DOHH2 (cell line): ENCODE results near the gene CNST.

Source experiments
- H3F3A ChIP-seq: fragments of 200-600 bp; sonication (generic), shearing (Covaris generic); 2 replicates; pipeline ENCODE4 v1.6.0; 2016; ENCODE audit warnings: antibody characterized with exemption, mild to moderate bottlenecking; ENCODE audit not compliant: control insufficient read depth, insufficient read depth
- H3K27ac ChIP-seq: fragments of 200-600 bp; sonication (generic); 2 replicates; pipeline ENCODE4 v1.5.1; 2014; ENCODE audit warnings: low read depth, mild to moderate bottlenecking, low read length, moderate library complexity
- H3K27me3 ChIP-seq: fragments of 200-600 bp; sonication (generic); 2 replicates; pipeline ENCODE4 v1.6.1; 2014; ENCODE audit warnings: mild to moderate bottlenecking, low read length, mixed read lengths; ENCODE audit not compliant: control insufficient read depth
- H3K36me3 ChIP-seq: fragments of 200-600 bp; sonication (generic); 2 replicates; pipeline ENCODE4 v1.6.1; 2014; ENCODE audit warnings: mild to moderate bottlenecking, low read length, moderate library complexity, mixed read lengths; ENCODE audit not compliant: control insufficient read depth
- H3K4me1 ChIP-seq: fragments of 200-600 bp; sonication (generic); 2 replicates; pipeline ENCODE4 v1.6.1; 2014; ENCODE audit warnings: mild to moderate bottlenecking, low read length, mixed read lengths; ENCODE audit not compliant: control insufficient read depth
- H3K4me2 ChIP-seq: fragments of 200-600 bp; sonication (generic); 2 replicates; pipeline ENCODE4 v1.6.0; 2014; ENCODE audit warnings: mild to moderate bottlenecking, low read length, moderate library complexity
- H3K4me3 ChIP-seq: fragments of 200-600 bp; sonication (generic); 2 replicates; pipeline ENCODE4 v1.5.1; 2014; ENCODE audit warnings: mild to moderate bottlenecking, low read length, mixed read lengths
- H3K79me2 ChIP-seq: fragments of 200-600 bp; sonication (generic); 2 replicates; pipeline ENCODE4 v1.6.1; 2014; ENCODE audit warnings: mild to moderate bottlenecking, low read length, mixed read lengths; ENCODE audit not compliant: control insufficient read depth
- H3K9me2 ChIP-seq: fragments of 200-600 bp; sonication (generic); replicated peaks from 2 replicates; pipeline ENCODE4 v1.6.1; 2014; ENCODE audit warnings: mild to moderate bottlenecking, low read length, mixed read lengths; ENCODE audit not compliant: control insufficient read depth
- H3K9me3 ChIP-seq: fragments of 200-600 bp; sonication (generic); 2 replicates; pipeline ENCODE4 v1.6.1; 2014; ENCODE audit warnings: antibody characterized with exemption, low read length, mixed read lengths; ENCODE audit not compliant: control insufficient read depth, insufficient read depth
- H4K20me1 ChIP-seq: fragments of 200-600 bp; sonication (generic); 2 replicates; pipeline ENCODE4 v1.6.0; 2014; ENCODE audit warnings: low read depth, mild to moderate bottlenecking, antibody characterized with exemption, low read length, moderate library complexity; ENCODE audit not compliant: control insufficient read depth, insufficient read depth
- EZH2phosphoT487 ChIP-seq: fragments of 200-600 bp; sonication (generic); IDR thresholded peaks from 2 replicates; pipeline ENCODE4 v1.6.1; 2017; ENCODE audit warnings: borderline replicate concordance, mild to moderate bottlenecking, antibody characterized with exemption, low read length, moderate library complexity, mixed read lengths
- TF ChIP-seq, protein P1 (sequence below): fragments of 200-600 bp; sonication (generic); IDR thresholded peaks from one replicate; pipeline ENCODE4 v1.5.1; 2014; ENCODE audit warnings: antibody characterized with exemption, mild to moderate bottlenecking, low read depth, low read length; ENCODE audit not compliant: poor library complexity, severe bottlenecking

The CNST gene

GRCh38 chr1:246591958-246592357, 25.7 kb downstream of the CNST start:
- TF ChIP-seq, protein P1, sequence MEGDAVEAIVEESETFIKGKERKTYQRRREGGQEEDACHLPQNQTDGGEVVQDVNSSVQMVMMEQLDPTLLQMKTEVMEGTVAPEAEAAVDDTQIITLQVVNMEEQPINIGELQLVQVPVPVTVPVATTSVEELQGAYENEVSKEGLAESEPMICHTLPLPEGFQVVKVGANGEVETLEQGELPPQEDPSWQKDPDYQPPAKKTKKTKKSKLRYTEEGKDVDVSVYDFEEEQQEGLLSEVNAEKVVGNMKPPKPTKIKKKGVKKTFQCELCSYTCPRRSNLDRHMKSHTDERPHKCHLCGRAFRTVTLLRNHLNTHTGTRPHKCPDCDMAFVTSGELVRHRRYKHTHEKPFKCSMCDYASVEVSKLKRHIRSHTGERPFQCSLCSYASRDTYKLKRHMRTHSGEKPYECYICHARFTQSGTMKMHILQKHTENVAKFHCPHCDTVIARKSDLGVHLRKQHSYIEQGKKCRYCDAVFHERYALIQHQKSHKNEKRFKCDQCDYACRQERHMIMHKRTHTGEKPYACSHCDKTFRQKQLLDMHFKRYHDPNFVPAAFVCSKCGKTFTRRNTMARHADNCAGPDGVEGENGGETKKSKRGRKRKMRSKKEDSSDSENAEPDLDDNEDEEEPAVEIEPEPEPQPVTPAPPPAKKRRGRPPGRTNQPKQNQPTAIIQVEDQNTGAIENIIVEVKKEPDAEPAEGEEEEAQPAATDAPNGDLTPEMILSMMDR = no peak
- no peak for TF ChIP-seq EZH2phosphoT487
- Histone ChIP-seq H3F3A (peaks cover 6% of the 10 kb centered on the region), H3K4me1 (no peaks in the 10 kb centered on the region), H3K9me2 (no peaks in the 10 kb centered on the region), H3K79me2 (peaks cover 76% of the 10 kb centered on the region), H3K27me3 (no peaks in the 10 kb centered on the region), H3K36me3 (peaks cover 51% of the 10 kb centered on the region), H3K4me3 (no peak overlapping the region), H3K4me2 (no peak overlapping the region), H4K20me1 (peaks cover 8% of the 10 kb centered on the region; the same call in 1 of the 2 replicates), H3K9me3 (no peaks in the 10 kb centered on the region), H3K27ac (no peak overlapping the region)

GRCh38 chr1:246592695-246593094, 26.4 kb downstream of the CNST start:
- Histone ChIP-seq H3K4me3 (no peak overlapping the region), H3K9me2 (no peaks in the 10 kb centered on the region), H3K36me3 (peaks cover 55% of the 10 kb centered on the region), H3K27me3 (no peaks in the 10 kb centered on the region), H4K20me1 (peaks cover 3% of the 10 kb centered on the region; the same call in 1 of the 2 replicates), H3K4me2 (no peak overlapping the region), H3F3A (no peaks in the 10 kb centered on the region), H3K79me2 (peaks cover 76% of the 10 kb centered on the region), H3K9me3 (no peaks in the 10 kb centered on the region), H3K27ac (no peak overlapping the region), H3K4me1 (no peaks in the 10 kb centered on the region)
- no peak for TF ChIP-seq EZH2phosphoT487
- TF ChIP-seq, protein P1 = no peak

GRCh38 chr1:246595146-246595545, 28.9 kb downstream of the CNST start:
- H3K36me3 ChIP-seq = peaks cover 63% of the 10 kb centered on the region
- H3K27ac ChIP-seq = no peak overlapping the region
- H4K20me1 ChIP-seq = peaks cover 3% of the 10 kb centered on the region; the same call in 1 of the 2 replicates
- H3K27me3 ChIP-seq = no peaks in the 10 kb centered on the region
- no peaks in the 10 kb centered on the region for H3K4me1 ChIP-seq
- no peaks in the 10 kb centered on the region for H3K9me3 ChIP-seq
- H3F3A ChIP-seq = no peaks in the 10 kb centered on the region
- TF ChIP-seq, protein P1 = no peak
- TF ChIP-seq EZH2phosphoT487 = no peak
- no peak overlapping the region for H3K4me3 ChIP-seq
- no peaks in the 10 kb centered on the region for H3K9me2 ChIP-seq
- H3K79me2 ChIP-seq = peaks cover 86% of the 10 kb centered on the region
- no peak overlapping the region for H3K4me2 ChIP-seq
